Keratinocyte (primary cell): ENCODE measurements around the gene AFF4. TPM values are rescaled to one million over a fixed set of nuclear protein-coding genes. Genes with fewer than 3 reads are reported as not detected.

Experiments used
- DNase-seq: peaks from one replicate; pipeline ENCODE4 v3.0.0-alpha.2; 2011; ENCODE audit warnings: low read depth, missing footprints, low spot score
- FAIRE-seq: peaks from 2 replicates; lab custom pipeline; 2011; peaks lifted over from hg19 to GRCh38; lab: Jason Lieb, UNC
- H2AFZ ChIP-seq: 2 replicates; pipeline ENCODE4 v1.6.0; 2012; ENCODE audit warnings: low read length, control low read depth, inconsistent platforms; ENCODE audit not compliant: control insufficient read depth
- H3K27ac ChIP-seq: 2 replicates; pipeline ENCODE4 v1.5.1; 2011; ENCODE audit warnings: low read length; ENCODE audit not compliant: control insufficient read depth, insufficient read depth
- H3K27me3 ChIP-seq: 3 replicates; pipeline ENCODE4 v1.6.0; 2011; ENCODE audit warnings: low read length; ENCODE audit not compliant: control insufficient read depth, insufficient read depth; ENCODE audit errors: extremely low read depth
- H3K36me3 ChIP-seq, 2 experiments: 2 replicates in 1 of 2; 3 replicates in 1 of 2; pipeline ENCODE4 v1.5.1; 2011; ENCODE audit warnings: low read length in 2 of 2, mild to moderate bottlenecking in 1 of 2; ENCODE audit not compliant: control insufficient read depth in 2 of 2, insufficient read depth in 2 of 2; ENCODE audit errors: extremely low read depth in 1 of 2
- H3K4me1 ChIP-seq: 3 replicates; pipeline ENCODE4 v1.5.1; 2011; ENCODE audit warnings: low read length; ENCODE audit not compliant: control insufficient read depth, insufficient read depth; ENCODE audit errors: extremely low read depth
- H3K4me2 ChIP-seq: 3 replicates; pipeline ENCODE4 v1.6.0; 2011; ENCODE audit warnings: low read depth, low read length; ENCODE audit not compliant: control insufficient read depth, insufficient read depth; ENCODE audit errors: extremely low read depth
- H3K4me3 ChIP-seq, 3 experiments: fragments of 200-600 bp in 1 of 3; sonication (generic) in 1 of 3; 2 replicates in 2 of 3; 3 replicates in 1 of 3; pipeline ENCODE4 v1.5.1; 2011 to 2016; ENCODE audit warnings: low read length in 3 of 3, mild to moderate bottlenecking in 3 of 3, control low read depth in 2 of 3, inconsistent platforms in 1 of 3, low read depth in 1 of 3, mixed read lengths in 1 of 3, mixed run types in 1 of 3, moderate library complexity in 1 of 3; ENCODE audit not compliant: control insufficient read depth in 2 of 3, insufficient read depth in 2 of 3; ENCODE audit errors: extremely low read depth in 1 of 3
- H3K79me2 ChIP-seq: 2 replicates; pipeline ENCODE4 v1.6.0; 2012; ENCODE audit warnings: low read length; ENCODE audit not compliant: control insufficient read depth, insufficient read depth
- H3K9ac ChIP-seq: 3 replicates; pipeline ENCODE4 v1.6.0; 2011; ENCODE audit warnings: low read length; ENCODE audit not compliant: control insufficient read depth, insufficient read depth; ENCODE audit errors: extremely low read depth
- H3K9me1 ChIP-seq: 3 replicates; pipeline ENCODE4 v1.6.0; 2011; ENCODE audit warnings: low read length; ENCODE audit not compliant: control insufficient read depth, insufficient read depth; ENCODE audit errors: extremely low read depth
- H3K9me3 ChIP-seq: 2 replicates; pipeline ENCODE4 v1.5.1; 2012; ENCODE audit warnings: low read depth, low read length; ENCODE audit not compliant: control insufficient read depth
- H4K20me1 ChIP-seq: 3 replicates; pipeline ENCODE4 v1.6.0; 2011; ENCODE audit warnings: low read length; ENCODE audit not compliant: control insufficient read depth, insufficient read depth; ENCODE audit errors: extremely low read depth
- EZH2 ChIP-seq: IDR thresholded peaks from one replicate; pipeline ENCODE4 v1.6.1; 2012; ENCODE audit warnings: inconsistent platforms, mild to moderate bottlenecking, low read length, moderate library complexity
- dilution Hi-C: fragments of 300-500 bp; cut with MboI; formaldehyde crosslinking; loops from one replicate; pipeline ENCODE4 v1.7.0; 2020; ENCODE audit warnings: low sequenced_read_pairs; ENCODE audit not compliant: extremely low pct_ligation_motif_present
- polyA plus RNA-seq, 5 experiments: library from polyadenylated mRNA; depleted of rRNA in 3 of 5; stranded (reverse) in 3 of 5; stranded (forward) in 1 of 5; unstranded in 1 of 5; fragments of >200 nt; gene quantifications; 1 replicate in 1 of 5; 2 replicates in 3 of 5; 3 replicates in 1 of 5; pipeline versions ENCODE4 v1.2.1 to v1.2.3, GENCODE V29; 2011 to 2012; ENCODE audit warnings: missing spikeins in 2 of 5, low read depth in 1 of 5, low replicate concordance in 1 of 5
- TF ChIP-seq, protein P1 (sequence below), 3 experiments: IDR thresholded peaks in 1 of 3; conservative IDR thresholded peaks in 1 of 3; optimal IDR thresholded peaks in 1 of 3; 2 replicates in 2 of 3; 3 replicates in 1 of 3; pipeline versions ENCODE3 to v1.5.1; 2011; ENCODE audit warnings: low read length in 3 of 3, mild to moderate bottlenecking in 3 of 3, moderate library complexity in 2 of 3, control low read depth in 1 of 3, inconsistent platforms in 1 of 3; ENCODE audit not compliant: insufficient read depth in 2 of 3; ENCODE audit errors: extremely low read depth in 1 of 3

AFF4 gene
- polyA plus RNA-seq, 1 donor (not counting 4 experiments of a cell fraction or from before 2014, with no cell fraction given), result 51.3 TPM

GRCh38 chr5:132848270-132848669 lies 115.2 kb downstream of the AFF4 start:
- Histone ChIP-seq H3K9me3 (no peaks in the 10 kb centered on the region), H3K27ac (no peak overlapping the region), H3K79me2 (no peaks in the 10 kb centered on the region), H3K4me3 (no peak overlapping the region), H3K9me1 (no peaks in the 10 kb centered on the region), H3K4me2 (no peak overlapping the region), H3K4me1 (no peaks in the 10 kb centered on the region), H3K36me3 (no peaks in the 10 kb centered on the region), H3K27me3 (no peaks in the 10 kb centered on the region), H4K20me1 (no peaks in the 10 kb centered on the region), H3K9ac (no peak overlapping the region), H2AFZ (no peak overlapping the region)
- dilution Hi-C loops, result no loop called here
- DNase-seq (no peak), FAIRE-seq (no peak)
- no peak for TF ChIP-seq EZH2
- TF ChIP-seq, protein P1, sequence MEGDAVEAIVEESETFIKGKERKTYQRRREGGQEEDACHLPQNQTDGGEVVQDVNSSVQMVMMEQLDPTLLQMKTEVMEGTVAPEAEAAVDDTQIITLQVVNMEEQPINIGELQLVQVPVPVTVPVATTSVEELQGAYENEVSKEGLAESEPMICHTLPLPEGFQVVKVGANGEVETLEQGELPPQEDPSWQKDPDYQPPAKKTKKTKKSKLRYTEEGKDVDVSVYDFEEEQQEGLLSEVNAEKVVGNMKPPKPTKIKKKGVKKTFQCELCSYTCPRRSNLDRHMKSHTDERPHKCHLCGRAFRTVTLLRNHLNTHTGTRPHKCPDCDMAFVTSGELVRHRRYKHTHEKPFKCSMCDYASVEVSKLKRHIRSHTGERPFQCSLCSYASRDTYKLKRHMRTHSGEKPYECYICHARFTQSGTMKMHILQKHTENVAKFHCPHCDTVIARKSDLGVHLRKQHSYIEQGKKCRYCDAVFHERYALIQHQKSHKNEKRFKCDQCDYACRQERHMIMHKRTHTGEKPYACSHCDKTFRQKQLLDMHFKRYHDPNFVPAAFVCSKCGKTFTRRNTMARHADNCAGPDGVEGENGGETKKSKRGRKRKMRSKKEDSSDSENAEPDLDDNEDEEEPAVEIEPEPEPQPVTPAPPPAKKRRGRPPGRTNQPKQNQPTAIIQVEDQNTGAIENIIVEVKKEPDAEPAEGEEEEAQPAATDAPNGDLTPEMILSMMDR (optimal IDR thresholded peaks at IDR 0.05 in 1 of 3, IDR thresholded peaks at IDR 0.05 in 1 of 3, conservative IDR thresholded peaks at IDR 0.05 in 1 of 3; ENCODE audit: extremely low read depth in 1 of 3, insufficient read depth in 2 of 3, low read length in 3 of 3), result no peak

DNA sequence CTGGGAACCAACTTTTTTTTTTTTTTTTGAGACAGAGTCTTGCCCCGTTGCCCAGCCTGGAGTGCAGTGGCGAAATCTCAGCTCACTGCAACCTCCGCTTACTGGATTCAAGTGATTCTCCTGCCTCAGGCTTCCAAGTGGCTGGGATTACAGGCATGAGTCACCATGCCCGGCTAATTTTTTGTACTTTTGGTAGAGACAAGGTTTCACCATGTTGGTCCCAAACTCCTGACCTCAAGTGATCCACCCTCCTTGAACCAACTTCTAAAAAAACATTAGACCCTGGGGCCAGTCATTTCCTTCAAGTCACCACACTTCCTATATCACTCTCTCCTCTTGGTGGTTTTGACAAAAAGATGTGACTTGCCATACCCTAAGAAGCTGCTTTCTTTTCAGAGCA lies 122.1 kb downstream of the AFF4 start:
- Histone ChIP-seq H3K4me1 (peaks cover 12% of the 10 kb centered on the region), H3K4me2 (no peak overlapping the region), H3K27me3 (no peaks in the 10 kb centered on the region), H3K36me3 (no peaks in the 10 kb centered on the region), H3K9ac (no peak overlapping the region), H4K20me1 (no peaks in the 10 kb centered on the region), H3K9me1 (no peaks in the 10 kb centered on the region), H3K27ac (no peak overlapping the region), H3K9me3 (no peaks in the 10 kb centered on the region), H3K4me3 (no peak overlapping the region), H2AFZ (no peak overlapping the region), H3K79me2 (no peaks in the 10 kb centered on the region)
- dilution Hi-C loops, result no loop called here
- no peak for TF ChIP-seq EZH2
- TF ChIP-seq, protein P1 (optimal IDR thresholded peaks at IDR 0.05 in 1 of 3, IDR thresholded peaks at IDR 0.05 in 1 of 3, conservative IDR thresholded peaks at IDR 0.05 in 1 of 3; ENCODE audit: extremely low read depth in 1 of 3, insufficient read depth in 2 of 3, low read length in 3 of 3), result no peak
- no peak for DNase-seq
- FAIRE-seq, result no peak
